Lower leg skin (tissue), 4 donors: Measurements from ENCODE around the gene SDK1. TPM values are rescaled to one million over a fixed set of nuclear protein-coding genes. Genes with fewer than 3 reads are reported as not detected.

Experiments
- DNase-seq, 2 donors: peaks; one replicate each; pipeline ENCODE4 v3.0.0-alpha.2; 2019; ENCODE audit warnings: low spot score in 2 of 2
- H3K4me3 ChIP-seq: fragments of 200-600 bp; sonication (generic); 2 replicates; pipeline ENCODE4 v1.5.1; 2017; ENCODE audit warnings: mild to moderate bottlenecking, low read depth; ENCODE audit not compliant: poor library complexity, severe bottlenecking
- CTCF ChIP-seq, 3 donors: fragments of 450-650 bp; IDR thresholded peaks; one replicate each; pipeline ENCODE4 v1.5.1; 2016; ENCODE audit warnings: antibody characterized with exemption in 3 of 3, mild to moderate bottlenecking in 3 of 3, moderate library complexity in 2 of 3
- POLR2A ChIP-seq, 2 donors: fragments of 450-650 bp; IDR thresholded peaks; one replicate each; pipeline ENCODE4 v1.6.1; 2016 to 2017; ENCODE audit warnings: antibody characterized with exemption in 2 of 2, mild to moderate bottlenecking in 1 of 2, moderate library complexity in 1 of 2
- WGBS, 2 donors: methylation state at CpG; one replicate each; pipeline ENCODE4 v1.1.5; 2018; 5-methylcytosine and 5-hydroxymethylcytosine counted together
- intact Hi-C: fragments of 100-400 bp; cut with DNase I; formaldehyde crosslinking; loops from one replicate; pipeline ENCODE4 v1.15.0; 2023; ENCODE audit warnings: low total_unique reads
- total RNA-seq, 4 donors: library from RNA; depleted of rRNA; stranded (reverse); fragments of >200 nt; gene quantifications; one replicate each; pipeline ENCODE4 v1.1.0, GENCODE V29; 2016

The SDK1 gene
- total RNA-seq, 4 donors from 2014 or later = 1.9 to 7.2 (median 5.1) TPM

GRCh38 chr7:4203626-4204512 lies 902.8 kb downstream of the SDK1 start:
- WGBS, 2 donors = 69 to 73% methylated on average over 29 of the region's 29 CpGs

GRCh38 chr7:4204513-4205165 lies 903.6 kb downstream of the SDK1 start:
- no peak for TF ChIP-seq CTCF (IDR thresholded peaks at IDR 0.05)
- no peak for TF ChIP-seq POLR2A (IDR thresholded peaks at IDR 0.05)
- WGBS, 2 donors = 90% methylated on average over 32 of the region's 32 CpGs
- H3K4me3 ChIP-seq = no peak overlapping the region
- DNase-seq = no peak
- intact Hi-C loops = no loop called here

More at GRCh38 chr7:4203626-4204512, 902.8 kb downstream of the SDK1 start:
- intact Hi-C loops = no loop called here
- DNase-seq = no peak
- H3K4me3 ChIP-seq = no peak overlapping the region
- TF ChIP-seq CTCF (IDR thresholded peaks at IDR 0.05) (no peak), POLR2A (IDR thresholded peaks at IDR 0.05) (no peak)

GRCh38 chr7:4205828-4206227 lies 904.8 kb downstream of the SDK1 start:
- TF ChIP-seq POLR2A (IDR thresholded peaks at IDR 0.05) (no peak), CTCF (IDR thresholded peaks at IDR 0.05) (no peak)
- WGBS, 2 donors = 93 to 96% methylated on average over 15 to 17 of the region's 18 CpGs
- no peak for DNase-seq
- H3K4me3 ChIP-seq = no peak overlapping the region
- intact Hi-C loops = no loop called here

GRCh38 chr7:4207011-4207410 lies 906.0 kb downstream of the SDK1 start:
- H3K4me3 ChIP-seq = no peak overlapping the region
- no peak for DNase-seq
- 64 to 83% methylated on average over 14 of the region's 14 CpGs for WGBS, 2 donors
- intact Hi-C loops = no loop called here
- TF ChIP-seq CTCF (IDR thresholded peaks at IDR 0.05) (no peak), POLR2A (IDR thresholded peaks at IDR 0.05) (no peak)

- no peak for DNase-seq
- no peak for TF ChIP-seq POLR2A (IDR thresholded peaks at IDR 0.05)
- no peak for TF ChIP-seq CTCF (IDR thresholded peaks at IDR 0.05)
- intact Hi-C loops = no loop called here
- no peak overlapping the region for H3K4me3 ChIP-seq
- 94 to 95% methylated on average over 15 of the region's 15 CpGs for WGBS, 2 donors
Measured at GRCh38 chr7:4208086-4208485, 907.0 kb downstream of the SDK1 start.
